GM19324 (cell line): Measurements from ENCODE around the gene MID1.

Experiments
- ATAC-seq: cut with Tn5 transposase; IDR thresholded peaks from one replicate; pipeline ENCODE4 v1.9.1; 2021; ENCODE audit warnings: mild to moderate bottlenecking, moderate library complexity; ENCODE audit not compliant: unreplicated experiment, low FRiP score

Gene MID1

GRCh38 chrX:10450229-10450958 is 170.0 kb downstream of the MID1 start:
- ATAC-seq: no peak

- ATAC-seq: no peak
These were observed 172.7 kb downstream of the MID1 start for GRCh38 chrX:10447564-10448214.

- ATAC-seq: no peak
These were observed 176.2 kb downstream of the MID1 start for GRCh38 chrX:10444204-10444603.

- no peak for ATAC-seq
These were observed 178.9 kb downstream of the MID1 start for GRCh38 chrX:10441464-10441863.

DNA sequence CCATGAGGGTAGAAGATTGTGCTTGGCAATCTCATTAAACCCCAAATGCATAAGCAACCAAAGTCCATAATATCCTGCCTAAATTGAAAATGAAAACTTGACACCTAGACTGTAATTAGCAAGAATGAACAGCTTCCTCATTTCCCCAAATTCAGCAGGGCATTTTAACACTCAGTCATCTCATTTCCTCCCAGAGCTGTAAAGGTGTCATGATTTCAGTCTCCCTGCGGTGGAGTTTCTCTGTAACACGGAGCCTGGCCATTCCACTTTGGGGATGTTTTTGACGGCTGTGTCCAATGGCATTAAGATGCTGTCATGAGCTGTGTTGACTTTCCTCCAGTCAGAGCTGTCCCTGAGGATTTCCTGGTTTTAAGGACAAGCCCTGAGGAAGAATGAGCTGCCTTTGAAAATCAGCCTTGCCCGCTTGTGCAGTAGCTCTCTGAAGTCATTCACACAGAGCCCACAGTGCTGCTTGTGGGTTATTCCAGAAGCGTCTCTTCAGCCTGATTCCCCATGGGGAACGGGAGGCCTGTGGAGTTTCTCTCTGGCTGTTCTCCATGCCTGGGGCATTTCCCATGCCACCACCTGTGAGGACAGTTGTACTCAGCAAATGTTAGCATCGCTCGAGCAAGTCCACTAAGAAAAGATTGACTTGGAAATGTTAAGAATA is 187.0 kb downstream of the MID1 start:
- ATAC-seq: no peak

DNA sequence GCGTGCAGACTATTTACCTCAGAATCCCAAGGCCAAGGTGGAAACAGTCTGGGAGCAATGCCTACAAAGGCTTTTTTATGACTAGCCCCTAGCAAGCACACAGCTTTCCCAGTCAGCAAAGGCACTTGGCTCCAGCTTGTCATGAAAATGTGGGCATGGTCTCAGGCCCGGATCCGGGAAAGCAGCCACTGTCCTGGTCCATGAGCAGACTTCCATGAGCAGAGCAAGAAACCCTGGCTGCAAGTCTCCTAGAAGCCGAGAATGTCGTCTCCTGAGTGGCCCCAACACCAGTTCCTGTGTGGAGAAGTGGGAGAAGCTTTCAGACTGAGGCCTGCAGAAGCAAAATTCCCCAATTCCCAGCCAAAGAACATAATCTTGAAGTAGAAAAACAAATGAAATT is 190.5 kb downstream of the MID1 start:
- ATAC-seq: no peak

DNA sequence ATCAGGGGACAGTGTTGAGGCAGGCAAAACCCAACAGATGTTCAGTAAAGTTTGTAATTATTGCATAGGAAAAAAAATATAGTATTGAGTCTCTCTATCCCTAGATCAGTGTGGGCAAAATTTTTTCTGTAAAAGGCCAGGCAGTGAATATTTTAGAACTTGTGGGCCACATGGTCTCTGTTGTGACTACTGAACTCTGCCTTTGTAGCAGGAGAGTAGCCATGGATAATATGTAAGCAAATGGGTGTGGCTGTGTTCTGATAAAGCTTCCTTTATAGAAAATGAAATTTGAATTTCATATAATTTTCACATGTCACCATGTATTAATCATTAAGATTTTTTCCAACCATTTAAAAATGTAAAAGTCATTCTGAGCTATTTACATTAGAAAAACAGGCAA is 193.1 kb downstream of the MID1 start:
- no peak for ATAC-seq

GRCh38 chrX:10423716-10424115 is 196.7 kb downstream of the MID1 start:
- ATAC-seq: no peak

DNA sequence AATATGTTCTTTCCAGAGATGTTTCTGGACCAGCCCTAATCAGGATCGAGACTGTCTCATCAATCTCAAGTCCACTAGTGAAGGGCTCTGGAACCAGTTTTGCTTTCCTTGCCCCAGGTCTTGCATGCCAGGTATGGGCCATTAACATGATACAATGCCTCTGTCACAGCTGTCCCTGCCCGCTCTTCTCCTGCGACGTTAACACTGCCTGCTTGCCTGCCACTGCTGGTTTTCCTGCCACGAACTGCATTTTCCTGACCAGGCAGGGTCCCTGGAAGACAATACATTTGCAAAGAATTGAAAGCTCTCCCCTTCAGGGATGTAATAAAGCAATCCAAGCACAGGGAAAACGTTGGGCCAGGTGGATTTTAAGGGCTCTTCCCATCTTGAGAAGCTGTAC is 200.3 kb downstream of the MID1 start:
- no peak for ATAC-seq

DNA sequence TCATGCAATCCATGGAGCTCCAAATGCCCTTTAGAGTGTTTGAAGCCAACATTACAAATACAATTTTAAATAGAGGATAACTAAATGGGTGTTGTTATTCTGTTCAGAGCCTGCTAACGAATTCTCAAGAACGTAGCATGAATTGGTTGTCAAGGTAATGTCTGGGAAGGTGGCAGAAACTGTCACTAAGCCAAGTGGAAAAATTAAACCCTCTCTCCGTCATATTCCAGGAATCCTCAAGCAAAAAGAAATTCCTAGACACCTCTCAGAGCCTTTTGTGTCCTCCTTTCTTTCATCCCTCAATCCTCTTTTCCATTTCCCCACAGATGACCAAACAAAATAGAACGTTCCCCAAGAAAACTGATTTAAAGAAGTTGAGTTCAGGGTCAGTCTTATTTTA is 204.0 kb downstream of the MID1 start:
- ATAC-seq: no peak

- ATAC-seq: no peak
These were observed 204.9 kb downstream of the MID1 start for GRCh38 chrX:10415306-10416001.

- ATAC-seq: no peak
These were observed 205.5 kb downstream of the MID1 start for GRCh38 chrX:10414862-10415261.

GRCh38 chrX:10414156-10414824 is 206.1 kb downstream of the MID1 start:
- no peak for ATAC-seq

- no peak for ATAC-seq
These were observed 215.9 kb downstream of the MID1 start for GRCh38 chrX:10404436-10404835.

DNA sequence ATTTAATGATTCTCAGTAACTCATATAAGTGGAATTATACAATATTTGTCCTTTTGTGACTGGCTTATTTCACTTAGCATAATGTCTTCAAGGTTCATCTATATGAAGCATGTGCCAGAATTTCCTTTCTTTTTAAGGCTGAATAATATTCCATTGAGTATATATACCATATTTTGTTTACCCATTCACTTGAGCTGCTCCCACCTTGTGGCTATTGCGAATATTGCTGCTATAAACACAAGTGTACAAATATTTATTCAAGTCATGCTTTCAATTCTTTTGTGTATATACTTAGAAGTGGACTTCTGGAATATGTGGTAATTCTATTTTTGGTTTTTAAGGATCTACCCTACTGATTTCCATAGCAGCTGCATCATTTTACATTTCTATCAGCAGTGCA is 219.1 kb downstream of the MID1 start:
- no peak for ATAC-seq

- no peak for ATAC-seq
These were observed 221.2 kb downstream of the MID1 start for GRCh38 chrX:10399043-10399741.

DNA sequence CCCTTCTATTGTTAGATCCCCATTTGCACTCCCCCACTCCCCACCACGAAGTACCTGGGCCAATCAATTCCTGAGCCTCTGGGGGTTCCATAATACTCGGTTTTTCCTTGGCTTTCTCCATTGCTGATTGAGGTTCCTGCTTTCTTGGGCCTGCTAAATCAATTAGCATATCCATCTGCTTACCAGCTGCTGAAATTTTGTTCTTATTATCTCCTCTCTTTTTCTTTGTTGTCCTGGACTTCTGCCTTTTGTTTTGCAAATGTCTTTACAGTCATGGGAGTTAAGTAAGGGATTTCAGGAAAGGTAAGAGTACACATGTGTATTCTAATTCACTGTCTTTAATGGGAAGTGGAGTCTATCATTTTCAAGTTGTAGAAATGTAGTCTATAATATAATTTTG is 222.2 kb downstream of the MID1 start:
- ATAC-seq: no peak

DNA sequence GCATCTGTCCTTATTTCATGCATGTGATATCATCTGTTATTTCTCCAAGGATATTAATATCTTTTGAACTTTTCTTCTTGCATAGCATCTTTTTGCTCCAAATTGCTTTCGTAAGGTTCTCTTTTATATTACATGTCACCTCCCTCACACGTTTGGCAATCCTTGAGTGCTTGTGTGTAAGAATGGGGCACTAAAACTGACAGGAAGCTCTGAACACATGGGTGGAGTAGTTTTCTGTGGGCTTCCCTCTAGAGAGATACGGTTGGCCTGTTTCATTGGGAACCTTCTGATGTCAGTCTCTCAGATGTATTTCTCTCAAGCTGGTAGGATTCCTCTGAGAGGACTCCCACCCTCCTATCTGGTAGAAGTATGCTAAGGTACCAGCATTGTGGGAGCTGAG is 223.0 kb downstream of the MID1 start:
- ATAC-seq: no peak

GRCh38 chrX:10395643-10396042 is 224.7 kb downstream of the MID1 start:
- ATAC-seq: no peak
